HG02938 (cell line): ENCODE results near the gene HNRNPAB.
"Not testable (repeated sequence)": the region's sequence is repeated elsewhere in the genome, so short reads cannot be mapped to it uniquely, and the experiment has no call there.

Experiments
- ATAC-seq: cut with Tn5 transposase; IDR thresholded peaks from one replicate; pipeline ENCODE4 v1.9.1; 2021; ENCODE audit warnings: mild to moderate bottlenecking, moderate library complexity; ENCODE audit not compliant: unreplicated experiment

The HNRNPAB gene

DNA sequence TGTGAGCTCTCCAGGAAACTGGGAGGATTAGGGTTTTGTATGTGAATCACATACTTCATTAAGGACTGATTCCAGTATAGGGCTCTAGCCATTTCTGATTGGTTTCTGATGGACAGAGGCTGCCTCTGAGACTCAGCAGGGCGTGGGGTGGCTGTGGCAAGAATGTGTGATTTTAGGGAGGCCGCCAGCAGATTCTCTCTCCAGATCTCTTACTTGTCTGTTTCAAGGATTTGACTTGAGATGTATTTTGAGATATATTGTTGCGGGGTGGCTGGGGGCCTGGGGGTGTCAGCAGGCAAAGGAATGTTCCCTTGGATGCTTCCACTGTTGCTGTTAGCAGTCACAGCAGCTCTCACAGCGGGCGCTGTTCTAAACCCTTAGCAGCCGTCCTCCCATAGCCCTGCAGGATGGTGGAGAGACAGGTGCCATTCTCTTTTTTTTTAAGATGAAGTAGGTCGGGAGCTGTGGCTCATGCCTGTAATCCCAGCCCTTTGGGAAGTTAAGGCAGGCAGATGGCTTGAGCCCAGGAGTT is 8.0 kb upstream of the HNRNPAB start:
- ATAC-seq: no peak

- ATAC-seq: no peak
These were observed 7.3 kb upstream of the HNRNPAB start for GRCh38 chr5:178196986-178197385.

DNA sequence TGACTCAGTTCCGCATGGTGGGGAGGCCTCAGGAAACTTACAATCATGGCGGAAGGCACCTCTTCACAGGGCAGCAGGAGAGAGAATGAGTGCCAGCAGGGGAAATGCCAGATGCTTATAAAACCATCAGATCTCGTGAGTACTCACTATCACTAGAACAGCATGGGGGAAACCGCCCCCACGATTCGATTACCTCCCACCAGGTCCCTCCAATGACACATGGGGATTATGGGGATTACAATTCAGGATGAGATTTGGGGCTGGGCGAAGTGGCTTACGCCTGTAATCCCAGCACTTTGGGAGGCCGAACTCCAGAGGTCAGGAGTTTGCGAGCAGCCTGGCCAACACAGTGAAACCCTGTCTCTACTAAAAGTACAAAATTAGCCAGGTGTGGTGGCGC is 6.2 kb upstream of the HNRNPAB start:
- ATAC-seq: not testable (repeated sequence)

GRCh38 chr5:178198706-178199105 is 5.6 kb upstream of the HNRNPAB start:
- no peak for ATAC-seq

DNA sequence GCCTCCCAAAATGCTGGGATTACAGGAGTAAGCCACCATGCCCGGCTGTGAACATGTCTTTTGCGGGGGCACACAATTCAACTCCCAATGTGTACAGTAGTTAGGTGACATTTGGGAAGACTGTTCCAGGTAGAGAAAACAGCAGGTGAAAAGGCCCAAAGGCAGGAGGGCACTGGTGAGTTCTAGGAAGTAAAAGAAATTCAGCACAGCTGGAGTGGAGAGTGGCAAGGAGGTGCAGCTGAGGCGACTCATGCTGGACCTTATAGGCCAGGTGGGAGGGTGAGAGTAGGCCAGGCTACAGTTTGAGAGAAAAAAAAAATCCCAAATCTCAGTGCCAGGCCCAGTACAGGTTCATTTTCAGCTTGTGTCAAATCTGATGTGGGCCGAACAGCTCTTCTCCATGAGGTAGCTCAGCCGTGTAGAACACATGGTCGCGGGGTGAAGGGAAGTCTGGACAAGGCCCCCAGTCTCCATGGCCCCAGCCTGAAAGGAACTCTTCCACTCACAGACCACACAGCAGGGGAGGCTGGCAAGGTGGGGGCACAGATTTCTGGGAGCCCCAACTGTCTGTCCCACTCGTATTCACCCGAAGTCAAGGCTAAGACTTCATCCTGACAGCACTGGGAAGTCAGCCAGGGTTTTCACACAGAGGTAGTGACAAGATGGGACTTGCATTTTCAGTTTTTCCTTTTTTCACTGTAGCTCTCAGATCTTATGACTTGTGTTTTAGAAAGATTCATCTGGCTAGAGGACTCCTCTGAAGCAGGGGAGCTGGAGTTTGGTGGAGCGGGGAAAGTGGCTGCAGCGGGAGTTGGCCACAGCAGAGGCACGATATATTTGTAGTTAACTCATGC is 4.5 kb upstream of the HNRNPAB start:
- no peak for ATAC-seq

DNA sequence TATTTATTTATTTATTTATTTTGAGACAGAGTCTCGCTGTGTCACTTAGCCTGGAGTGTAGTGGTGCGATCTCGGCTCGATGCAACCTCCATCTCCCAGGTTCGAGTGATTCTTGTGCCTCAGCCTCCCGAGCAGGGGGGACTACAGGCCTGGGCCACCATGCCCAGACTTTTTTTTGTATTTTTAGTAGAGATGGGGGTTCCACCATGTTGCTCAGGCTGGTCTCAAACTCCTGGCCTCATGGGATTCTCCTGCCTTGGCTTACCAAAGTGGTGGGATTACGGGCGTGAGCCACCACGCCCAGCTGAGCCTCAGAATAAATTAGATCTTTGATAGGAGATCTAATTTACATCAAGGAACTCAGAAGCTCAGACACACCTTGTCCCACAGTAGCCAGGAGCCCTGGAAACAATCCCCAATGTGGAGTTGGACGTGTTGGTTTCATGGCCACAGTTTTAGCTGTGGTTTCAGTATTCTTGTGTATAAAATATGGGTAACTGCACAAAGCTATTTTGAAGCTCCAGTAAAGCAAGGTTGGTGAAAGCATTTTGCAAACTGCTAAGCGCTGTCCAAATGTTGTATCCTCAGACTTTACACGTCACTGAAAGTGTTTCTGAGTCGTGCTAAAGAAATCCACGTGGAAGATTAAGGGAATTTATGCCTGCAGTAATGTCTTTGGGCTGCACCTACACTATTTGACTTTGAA is 3.0 kb upstream of the HNRNPAB start:
- ATAC-seq: no peak

DNA sequence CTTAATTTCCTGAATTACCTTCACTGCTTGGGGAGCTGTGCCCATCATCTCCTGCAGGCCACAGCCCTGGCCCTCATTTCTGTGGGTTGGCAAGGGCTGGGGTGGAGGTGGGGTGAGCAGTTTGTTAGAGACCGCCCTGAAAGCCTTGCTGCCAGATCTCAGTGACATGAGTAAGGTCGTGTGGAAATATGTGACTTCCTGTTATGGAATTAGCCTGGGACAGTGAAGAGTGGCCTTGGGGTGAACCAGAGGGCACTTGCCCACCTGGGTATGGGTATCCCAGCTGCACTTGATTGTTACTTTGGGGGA is 2.5 kb upstream of the HNRNPAB start:
- ATAC-seq: no peak

- no peak for ATAC-seq
These were observed 1.8 kb upstream of the HNRNPAB start for GRCh38 chr5:178202541-178202940.

- no peak for ATAC-seq
These were observed 607 bp upstream of the HNRNPAB start for GRCh38 chr5:178203670-178204181.

GRCh38 chr5:178204935-178205748 is 809 bp downstream of the HNRNPAB start:
- ATAC-seq: peak; percentile 40

- no peak for ATAC-seq
These were observed 1.4 kb downstream of the HNRNPAB start for GRCh38 chr5:178205749-178206047.

GRCh38 chr5:178206166-178207101 is 2.1 kb downstream of the HNRNPAB start:
- ATAC-seq: no peak

DNA sequence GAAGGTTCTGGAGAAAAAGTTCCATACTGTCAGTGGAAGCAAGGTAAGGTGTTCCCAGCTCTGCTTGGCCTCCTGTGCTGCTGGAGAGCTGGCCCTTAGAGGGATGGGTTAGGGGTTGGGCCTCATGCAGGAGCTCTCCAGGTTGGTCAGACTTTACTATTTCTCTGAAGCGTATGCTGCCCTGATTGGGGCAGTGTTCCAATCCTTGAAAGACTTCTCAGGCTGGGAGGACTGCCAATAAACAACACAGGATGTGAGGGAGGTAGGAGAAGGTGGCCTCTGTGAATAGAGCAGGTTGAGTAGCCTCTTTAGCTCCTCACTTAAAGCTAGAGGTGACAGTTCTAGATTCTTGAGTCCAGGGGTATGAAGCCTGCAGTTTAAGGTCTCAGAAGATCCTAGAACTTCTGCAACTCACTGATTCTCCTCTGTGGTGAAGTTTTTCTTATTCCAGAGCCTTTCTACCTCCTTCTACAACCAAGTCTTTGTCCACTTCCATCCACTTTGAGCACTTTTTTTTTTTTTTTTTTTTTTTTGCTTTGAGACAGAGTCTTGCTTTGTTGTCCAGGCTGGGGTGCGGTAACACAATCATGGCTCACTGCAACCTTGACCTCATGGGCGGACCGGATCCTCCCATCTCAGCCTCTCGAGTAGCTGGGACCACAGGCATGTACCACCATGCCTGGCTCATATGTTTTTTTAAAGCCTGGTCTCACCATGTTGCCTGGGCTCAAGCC is 3.0 kb downstream of the HNRNPAB start:
- ATAC-seq: no peak

DNA sequence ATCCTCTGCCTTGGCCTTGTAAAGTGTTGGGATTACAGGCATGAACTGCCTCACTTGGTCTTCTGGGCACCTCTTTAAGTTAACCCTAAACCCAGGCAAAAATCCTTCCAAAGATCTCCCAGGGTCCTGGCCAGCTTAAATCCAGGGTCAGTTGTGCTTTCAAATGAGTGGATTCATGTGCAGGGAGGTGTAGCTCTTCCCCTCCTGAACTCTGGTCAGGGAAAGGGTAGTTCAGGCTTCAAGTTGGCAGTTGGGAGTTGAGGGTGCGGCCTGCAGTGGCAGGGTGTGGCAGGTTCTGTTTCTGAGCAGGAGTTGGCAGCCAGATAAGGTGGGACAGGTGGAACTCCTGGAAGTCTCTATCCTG is 3.6 kb downstream of the HNRNPAB start:
- ATAC-seq: no peak

DNA sequence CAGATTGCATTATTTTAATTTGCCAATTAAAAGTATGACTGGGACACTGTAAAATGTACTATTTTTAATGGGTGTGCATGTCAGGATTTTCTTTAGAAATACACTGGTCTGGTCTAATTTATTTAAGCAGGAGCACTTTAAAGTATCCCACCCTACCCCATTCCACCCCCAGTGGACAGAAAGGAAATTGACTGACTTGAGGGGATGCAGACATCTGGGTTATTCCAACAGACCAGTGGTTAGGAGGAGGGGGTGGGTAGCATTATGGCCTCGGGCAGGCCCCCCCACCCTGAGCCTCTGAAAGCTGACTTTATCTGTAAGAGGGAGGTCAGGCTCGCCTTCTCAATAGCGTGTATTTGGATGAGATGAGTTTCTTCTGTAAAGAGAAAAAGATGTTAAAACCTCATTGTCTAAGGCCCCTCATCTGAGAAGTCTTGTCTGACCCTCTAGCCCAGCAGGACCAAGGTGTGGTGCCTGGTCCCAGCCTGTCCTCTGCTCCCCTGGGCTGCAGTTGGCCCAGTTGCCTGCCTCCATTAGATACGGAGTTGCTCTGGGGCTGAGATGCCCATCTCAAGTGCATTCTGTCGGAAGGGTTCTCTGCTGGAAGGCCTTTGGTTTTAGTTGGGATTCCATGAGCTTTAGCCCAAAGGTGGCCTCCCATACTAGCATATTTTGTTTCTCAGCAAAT is 4.4 kb downstream of the HNRNPAB start:
- no peak for ATAC-seq

DNA sequence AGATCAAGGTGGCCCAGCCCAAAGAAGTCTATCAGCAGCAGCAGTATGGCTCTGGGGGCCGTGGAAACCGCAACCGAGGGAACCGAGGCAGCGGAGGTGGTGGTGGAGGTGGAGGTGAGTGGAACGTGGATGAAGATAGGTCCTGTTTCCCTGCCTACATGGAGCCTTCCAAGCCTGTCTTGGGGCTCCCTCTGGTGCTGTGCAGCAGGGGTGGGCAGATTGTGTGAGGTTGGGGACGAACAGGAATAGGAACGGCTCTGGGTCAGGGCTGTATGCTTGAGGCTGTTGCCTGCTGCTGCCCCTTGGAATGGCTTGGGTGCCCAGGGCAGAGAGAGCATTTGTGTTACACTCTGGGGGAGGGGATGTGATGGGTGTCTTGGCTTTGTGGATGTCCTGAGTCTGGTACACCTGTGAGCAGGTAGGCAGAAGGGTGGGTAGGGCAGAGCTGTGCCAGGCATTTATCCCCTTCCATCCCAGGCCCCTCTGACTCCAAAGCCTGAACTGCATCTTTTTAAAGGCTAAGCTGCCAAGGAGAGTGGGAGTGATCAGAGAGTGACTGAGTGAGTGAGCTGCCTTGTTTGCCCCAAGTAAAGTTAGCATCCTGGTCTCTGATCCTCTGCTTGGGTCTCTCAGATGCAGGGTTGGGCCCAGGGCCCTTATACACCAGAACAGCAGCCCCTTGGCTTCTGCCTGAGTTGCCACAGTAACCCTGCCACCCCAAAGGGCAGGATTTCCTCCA is 5.2 kb downstream of the HNRNPAB start:
- no peak for ATAC-seq

DNA sequence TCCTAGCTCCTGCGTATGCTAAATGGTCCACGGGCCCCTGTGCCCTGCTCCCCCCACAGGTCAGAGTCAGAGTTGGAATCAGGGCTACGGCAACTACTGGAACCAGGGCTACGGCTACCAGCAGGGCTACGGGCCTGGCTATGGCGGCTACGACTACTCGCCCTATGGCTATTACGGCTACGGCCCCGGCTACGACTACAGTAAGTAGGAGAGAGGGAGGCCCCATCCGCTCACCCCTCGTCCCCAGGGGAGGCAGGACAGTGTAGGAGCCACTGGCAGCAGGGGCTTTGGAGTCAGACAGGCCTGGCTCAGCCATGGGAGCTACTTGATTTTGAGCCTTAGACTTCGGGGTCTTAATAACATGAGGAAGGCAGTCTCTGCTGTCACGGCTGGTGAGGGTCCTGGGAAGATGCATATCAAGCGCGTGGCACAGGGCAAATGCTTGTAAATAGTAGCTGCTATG is 5.8 kb downstream of the HNRNPAB start:
- ATAC-seq: no peak

GRCh38 chr5:178210686-178211085 is 6.4 kb downstream of the HNRNPAB start:
- ATAC-seq: no peak
